A204.1 (cell line): Measurements from ENCODE around the gene LMO2.

Experiments
- FAIRE-seq: peaks from 2 replicates; lab custom pipeline; 2012; peaks lifted over from hg19 to GRCh38; lab: Jason Lieb, UNC

The LMO2 gene

DNA sequence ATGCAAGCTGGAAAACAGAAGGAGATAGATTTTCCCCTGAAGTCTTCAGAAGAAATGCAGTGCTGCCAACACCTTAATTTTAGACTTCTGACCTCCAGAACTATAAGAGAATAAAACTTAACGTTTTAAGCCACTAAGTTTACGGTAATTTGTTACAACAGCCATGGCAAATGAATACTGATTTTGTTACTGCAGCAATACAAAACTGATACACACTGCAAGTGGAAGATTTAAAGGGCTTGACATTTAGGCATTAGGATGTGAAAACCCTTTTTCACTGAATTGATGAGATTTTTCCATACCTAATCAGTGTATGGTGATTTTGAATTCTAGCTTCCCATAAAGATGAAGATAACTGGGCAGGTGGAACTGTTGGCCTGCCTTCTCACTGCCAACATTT is 22.1 kb upstream of the LMO2 start:
- FAIRE-seq, result no peak

DNA sequence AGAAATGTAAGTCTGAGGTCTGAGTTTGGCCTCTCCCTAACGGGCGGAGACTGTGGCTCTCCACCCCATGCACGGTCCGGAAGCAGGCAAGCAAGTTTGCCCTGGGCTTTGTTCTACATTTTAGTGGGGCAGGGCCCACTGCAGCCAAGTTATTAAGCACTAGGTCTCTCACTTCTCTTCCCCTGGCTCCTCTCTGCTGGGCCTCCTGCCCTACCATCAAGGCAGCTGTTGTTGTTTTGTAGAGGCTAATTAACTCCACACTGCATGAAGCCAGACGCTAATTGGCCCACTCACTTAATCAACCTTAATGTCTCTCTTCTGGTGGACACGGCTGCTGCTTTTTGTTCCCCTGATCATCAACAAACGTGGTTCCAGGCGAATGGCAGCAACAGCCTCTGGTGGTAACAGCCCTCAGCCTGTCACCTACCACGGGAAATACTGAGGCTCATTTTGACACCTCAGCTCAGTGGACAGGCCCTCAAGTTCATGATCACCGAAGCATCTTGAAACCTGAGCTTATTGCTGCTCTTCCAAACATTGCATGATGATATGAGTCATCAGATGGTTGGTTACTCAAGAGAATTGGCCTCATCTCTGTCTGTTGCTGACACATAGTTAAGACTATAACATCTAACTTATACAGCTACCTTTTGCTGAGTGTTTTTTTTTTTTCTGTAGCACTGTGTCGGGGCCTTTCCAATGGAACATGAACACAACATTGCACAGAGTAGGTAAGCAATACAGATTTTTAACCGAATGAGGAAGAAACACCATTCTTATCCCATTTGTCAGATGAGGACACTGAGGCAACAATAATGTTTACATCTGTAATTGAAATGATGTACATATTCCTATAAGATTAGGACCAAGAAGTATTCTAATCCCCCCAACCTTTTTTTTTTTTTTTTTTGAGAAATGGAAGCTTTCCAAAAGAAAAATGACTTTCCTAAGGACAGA is 20.8 kb upstream of the LMO2 start:
- no peak for FAIRE-seq

- no peak for FAIRE-seq
Observed at GRCh38 chr11:33910958-33911339, 19.1 kb upstream of the LMO2 start.

DNA sequence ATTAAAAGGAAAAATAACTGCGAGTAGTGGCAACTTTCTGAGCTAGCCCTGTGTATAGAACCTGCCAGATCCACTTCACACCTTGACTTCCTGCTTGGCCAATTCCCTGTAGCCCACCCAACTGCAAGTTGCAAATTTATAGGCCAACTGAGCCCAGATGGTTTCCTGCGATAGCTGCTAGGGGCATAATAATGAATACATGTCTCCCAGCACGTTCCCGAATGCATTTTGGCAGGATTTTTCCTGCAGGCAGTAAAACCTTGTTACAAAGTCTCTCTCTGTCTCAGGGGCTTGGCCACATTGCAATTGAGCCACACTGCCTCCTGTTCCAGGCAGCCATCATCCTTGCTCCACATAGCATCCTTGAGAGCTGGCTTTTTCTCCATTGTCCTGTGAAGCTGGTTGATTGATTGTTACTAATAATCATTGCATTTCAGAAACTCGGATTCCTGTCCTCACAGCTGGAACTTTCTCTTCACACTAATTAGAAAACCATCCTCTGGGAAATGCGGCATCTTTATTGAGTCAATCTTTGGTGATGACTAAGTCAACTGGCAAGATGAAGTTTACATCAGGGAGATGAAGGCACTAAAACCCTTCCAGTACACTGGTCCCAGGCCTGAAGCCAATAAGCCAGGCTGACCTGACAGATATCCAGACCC is 18.6 kb upstream of the LMO2 start:
- no peak for FAIRE-seq

DNA sequence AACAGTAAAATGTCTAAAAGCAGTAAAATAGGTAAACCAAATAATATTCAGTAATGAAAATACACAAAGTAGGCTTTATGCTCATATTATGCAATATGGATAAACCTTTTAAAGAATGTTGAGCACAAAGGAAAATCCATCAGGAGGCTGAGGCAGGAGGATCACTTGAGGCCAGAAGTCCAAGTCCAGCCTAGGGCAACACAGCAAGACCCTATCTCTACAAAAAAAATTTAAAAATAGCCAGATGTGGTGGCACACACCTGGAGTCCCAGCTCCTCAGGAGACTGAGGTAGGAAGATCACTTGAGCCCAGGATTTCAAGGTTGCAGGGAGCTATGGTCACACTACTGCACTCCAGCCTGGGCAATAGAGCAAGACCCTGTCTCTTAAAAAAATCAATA is 17.7 kb upstream of the LMO2 start:
- FAIRE-seq, result no peak

GRCh38 chr11:33909150-33909549 is 17.3 kb upstream of the LMO2 start:
- no peak for FAIRE-seq

GRCh38 chr11:33907421-33907820 is 15.5 kb upstream of the LMO2 start:
- FAIRE-seq, result no peak

- FAIRE-seq, result no peak
Observed at GRCh38 chr11:33906484-33907186, 14.8 kb upstream of the LMO2 start.

GRCh38 chr11:33904102-33904501 is 12.2 kb upstream of the LMO2 start:
- no peak for FAIRE-seq

GRCh38 chr11:33900159-33900840 is 8.4 kb upstream of the LMO2 start:
- FAIRE-seq, result no peak

DNA sequence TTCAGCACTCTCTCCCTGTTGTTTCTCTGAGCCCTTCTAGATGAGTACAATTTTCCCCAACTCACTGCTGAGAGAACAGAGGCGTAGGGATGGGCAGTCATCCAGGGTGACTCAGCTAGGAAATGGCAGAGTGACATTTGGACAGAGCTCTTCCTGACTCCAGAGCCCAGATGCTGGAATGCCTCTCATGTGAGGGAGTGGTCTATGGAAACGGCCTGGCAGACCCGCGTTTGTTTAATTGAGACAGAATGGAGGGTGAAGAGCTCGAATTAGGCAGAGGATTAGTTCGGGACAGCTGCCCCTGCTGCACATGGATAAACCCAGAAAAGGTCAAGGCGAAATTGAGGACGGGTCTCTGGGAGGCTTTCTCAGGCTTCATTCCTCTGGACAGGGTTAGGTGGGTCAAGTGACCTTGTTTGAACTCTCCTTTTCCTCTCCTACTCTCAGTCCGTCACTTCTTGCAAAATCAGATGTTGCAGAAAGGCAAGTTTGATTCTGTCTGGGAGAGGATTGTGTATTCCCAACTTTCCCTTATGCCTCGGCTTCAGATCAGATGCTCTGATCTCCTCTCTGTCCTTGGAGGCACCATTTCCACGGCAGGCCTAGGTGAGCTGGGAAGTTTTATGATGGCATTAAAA is 7.6 kb upstream of the LMO2 start:
- no peak for FAIRE-seq

GRCh38 chr11:33898957-33899356 is 7.1 kb upstream of the LMO2 start:
- FAIRE-seq, result no peak

DNA sequence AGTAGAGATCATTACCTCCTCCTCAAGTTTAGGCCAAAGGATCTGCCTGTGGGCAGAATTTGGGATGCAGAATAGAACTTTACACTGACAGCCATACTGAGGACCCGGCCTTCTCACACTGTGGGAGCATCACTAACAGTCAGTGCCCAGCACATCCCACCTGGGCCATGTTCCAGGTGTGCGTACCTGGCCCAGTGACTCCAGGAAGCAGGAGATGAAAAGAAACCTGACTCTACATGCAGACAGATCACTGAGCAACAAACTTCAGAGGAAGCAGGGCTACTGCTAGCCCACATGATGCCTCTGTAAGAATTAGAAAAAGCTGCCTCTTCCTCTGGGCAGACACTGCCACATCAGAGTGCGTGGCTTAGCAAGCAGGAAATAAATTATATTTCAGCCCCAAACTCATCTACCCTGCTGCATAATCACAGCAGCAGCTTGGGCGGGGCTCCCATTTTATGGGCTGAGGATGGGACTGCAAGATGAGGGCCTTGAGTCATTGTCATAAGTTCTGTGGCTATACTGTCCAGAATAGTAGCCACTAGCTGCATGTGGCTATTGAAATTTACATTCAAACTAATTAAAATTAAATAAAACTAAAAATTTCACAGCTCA is 6.0 kb upstream of the LMO2 start:
- FAIRE-seq, result no peak

DNA sequence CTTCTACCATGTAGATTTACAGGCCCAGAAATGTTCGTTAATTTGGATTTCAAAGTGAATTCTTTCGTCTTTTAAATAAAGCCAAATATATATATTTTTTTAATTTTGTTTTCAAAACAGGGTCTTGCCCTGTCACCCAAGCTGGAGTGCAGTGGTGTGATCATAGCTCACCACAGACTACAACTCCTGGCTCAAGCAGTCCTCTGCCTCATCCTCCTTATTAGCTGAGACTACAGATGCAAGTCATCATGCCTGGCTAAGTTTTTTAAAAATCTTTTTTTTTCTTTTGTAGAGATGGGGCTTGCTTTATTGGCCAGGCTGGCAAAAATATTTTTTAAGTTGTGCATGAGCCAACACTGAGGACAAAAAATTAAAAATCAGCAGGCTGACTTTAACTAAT is 5.0 kb upstream of the LMO2 start:
- FAIRE-seq, result no peak

DNA sequence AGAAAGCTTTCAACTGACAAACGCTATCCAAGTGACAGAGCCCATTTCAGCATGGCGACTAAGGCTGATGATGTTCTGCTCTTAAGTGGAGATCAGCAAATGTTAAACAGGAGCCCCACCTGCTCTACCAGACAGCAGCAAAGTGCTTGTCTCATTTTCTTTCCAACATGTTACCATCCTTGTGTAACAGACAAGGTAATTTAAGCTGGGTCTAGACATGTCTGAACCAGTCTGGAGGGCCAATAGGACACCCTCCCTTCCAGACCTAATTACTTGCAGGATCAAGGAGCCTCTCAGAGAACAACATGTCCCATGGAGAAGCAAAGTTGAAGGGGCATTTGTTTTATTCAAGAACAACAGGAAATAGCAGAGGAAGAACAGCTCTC is 3.9 kb upstream of the LMO2 start:
- no peak for FAIRE-seq

DNA sequence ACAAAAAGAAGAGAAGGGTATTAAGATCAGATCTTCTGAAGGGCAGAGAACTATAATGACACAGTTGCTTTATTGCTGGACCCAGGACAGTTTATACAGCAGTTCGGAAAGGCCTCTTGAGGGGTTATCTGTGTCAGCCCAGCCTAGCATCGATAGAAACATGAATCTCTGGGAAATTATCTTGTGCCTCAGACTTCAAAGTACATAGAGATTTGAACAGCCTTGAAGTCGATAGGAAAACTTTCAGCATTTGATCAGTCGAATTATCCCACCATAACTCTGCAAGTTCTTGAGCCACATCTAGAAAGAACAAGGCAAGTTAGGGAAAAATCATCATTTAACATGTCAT is 2.5 kb upstream of the LMO2 start:
- FAIRE-seq, result no peak

- FAIRE-seq, result no peak
Observed at GRCh38 chr11:33893711-33894397, 2.0 kb upstream of the LMO2 start.

DNA sequence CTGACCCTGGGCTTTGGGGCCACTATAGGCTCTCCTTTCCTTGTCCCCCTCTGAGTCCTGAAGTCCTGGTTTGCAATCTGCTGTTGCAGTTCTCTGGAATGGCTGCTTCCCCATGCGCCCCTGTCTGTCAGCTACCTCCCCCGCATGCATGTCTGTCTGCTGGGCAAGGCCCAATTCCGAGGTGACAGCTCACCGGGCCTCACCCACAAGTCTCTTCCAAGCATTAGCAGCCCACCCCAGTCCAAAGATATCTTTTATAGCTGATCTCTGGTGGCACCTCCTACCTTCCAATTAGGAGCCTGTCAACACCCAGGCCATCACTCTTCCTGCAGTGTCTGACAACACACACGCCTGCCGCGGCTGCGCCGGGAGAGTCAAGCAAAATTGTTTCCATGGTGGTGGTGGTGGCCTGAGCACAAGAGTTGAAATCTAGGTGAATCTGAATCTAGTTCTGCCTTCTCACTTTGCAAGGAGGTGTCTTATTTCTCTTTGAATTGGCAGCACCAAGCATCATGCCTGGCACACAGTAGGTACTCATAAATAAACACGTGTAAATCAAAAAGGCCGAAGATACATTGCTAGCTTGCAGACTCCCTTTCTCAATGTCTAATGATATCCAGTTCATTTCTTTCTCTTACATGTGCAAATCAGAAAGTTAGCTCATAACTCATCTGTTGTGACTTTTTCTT is 1.2 kb upstream of the LMO2 start:
- FAIRE-seq, result no peak

GRCh38 chr11:33889821-33890378 is 2.0 kb downstream of the LMO2 start:
- FAIRE-seq, result no peak

- no peak for FAIRE-seq
Observed at GRCh38 chr11:33889296-33889695, 2.6 kb downstream of the LMO2 start.
